Activated CD8-positive, alpha-beta memory T cell treated with anti-CD3 and anti-CD28 coated beads, Interleukin-2, amount 50 U/mL, for 24 hours (primary cell): ENCODE results near the gene BLOC1S1.

Source experiments
- DNase-seq: peaks from one replicate; pipeline ENCODE4 v3.0.0-alpha.2; 2020; ENCODE audit errors: extremely low read depth

BLOC1S1 gene

GRCh38 chr12:55711786-55712553 lies 3.9 kb upstream of the BLOC1S1 start:
- DNase-seq = no peak

DNA sequence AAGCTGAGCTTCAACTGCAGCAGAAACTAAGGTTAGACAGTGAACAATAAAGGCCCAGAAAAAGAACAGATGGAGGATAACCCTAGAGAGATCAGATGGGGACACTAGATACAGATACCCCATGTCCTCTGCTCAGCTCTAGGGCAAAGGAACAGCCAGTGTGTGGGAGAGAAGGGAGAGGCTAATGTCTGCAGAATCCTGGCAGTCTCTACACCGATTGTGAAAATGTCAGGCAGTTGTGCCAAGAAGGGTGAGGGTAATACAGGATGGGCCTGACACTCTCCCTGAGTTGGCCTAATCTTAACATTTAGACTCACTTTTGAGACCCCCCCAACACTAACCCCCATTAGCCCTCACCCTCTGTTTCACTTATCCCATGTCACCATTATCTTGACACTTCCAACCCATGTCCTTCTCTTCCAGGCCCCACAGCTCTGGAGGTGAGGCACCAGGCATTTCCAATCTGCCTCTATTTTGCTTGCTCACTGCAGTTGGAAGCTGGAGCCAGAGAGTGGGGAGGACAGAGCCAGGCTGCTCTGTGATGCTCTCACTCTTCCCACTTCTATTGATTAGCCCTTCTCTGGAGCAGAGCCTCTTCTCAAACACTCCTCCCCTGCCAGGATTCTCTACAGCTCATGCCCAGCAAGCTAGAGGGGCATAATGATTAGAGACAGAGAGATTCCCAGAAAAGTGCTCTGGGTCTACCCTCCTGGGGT lies 3.0 kb upstream of the BLOC1S1 start:
- DNase-seq = no peak

GRCh38 chr12:55713721-55714120 lies 2.1 kb upstream of the BLOC1S1 start:
- DNase-seq = no peak

- no peak for DNase-seq
These were observed 579 bp upstream of the BLOC1S1 start for GRCh38 chr12:55715169-55715764.

DNA sequence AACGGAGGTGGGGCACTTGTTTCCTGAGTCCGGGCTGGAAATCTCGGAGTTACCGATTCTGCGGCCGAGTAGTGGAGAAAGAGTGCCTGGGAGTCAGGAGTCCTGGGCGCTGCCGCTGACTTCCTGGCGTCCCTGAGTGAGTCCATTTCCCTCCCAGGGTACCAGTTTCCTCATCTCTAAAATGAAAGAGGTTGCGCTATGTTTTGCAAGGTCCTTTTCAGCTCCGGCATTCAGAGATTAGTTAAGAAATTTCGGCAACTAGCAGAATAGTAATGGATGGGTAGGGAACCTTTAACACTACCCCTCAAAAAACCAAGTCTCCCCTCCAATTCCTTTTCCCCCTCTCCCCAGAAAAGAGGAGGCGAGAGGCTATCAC lies 724 bp downstream of the BLOC1S1 start:
- no peak for DNase-seq

DNA sequence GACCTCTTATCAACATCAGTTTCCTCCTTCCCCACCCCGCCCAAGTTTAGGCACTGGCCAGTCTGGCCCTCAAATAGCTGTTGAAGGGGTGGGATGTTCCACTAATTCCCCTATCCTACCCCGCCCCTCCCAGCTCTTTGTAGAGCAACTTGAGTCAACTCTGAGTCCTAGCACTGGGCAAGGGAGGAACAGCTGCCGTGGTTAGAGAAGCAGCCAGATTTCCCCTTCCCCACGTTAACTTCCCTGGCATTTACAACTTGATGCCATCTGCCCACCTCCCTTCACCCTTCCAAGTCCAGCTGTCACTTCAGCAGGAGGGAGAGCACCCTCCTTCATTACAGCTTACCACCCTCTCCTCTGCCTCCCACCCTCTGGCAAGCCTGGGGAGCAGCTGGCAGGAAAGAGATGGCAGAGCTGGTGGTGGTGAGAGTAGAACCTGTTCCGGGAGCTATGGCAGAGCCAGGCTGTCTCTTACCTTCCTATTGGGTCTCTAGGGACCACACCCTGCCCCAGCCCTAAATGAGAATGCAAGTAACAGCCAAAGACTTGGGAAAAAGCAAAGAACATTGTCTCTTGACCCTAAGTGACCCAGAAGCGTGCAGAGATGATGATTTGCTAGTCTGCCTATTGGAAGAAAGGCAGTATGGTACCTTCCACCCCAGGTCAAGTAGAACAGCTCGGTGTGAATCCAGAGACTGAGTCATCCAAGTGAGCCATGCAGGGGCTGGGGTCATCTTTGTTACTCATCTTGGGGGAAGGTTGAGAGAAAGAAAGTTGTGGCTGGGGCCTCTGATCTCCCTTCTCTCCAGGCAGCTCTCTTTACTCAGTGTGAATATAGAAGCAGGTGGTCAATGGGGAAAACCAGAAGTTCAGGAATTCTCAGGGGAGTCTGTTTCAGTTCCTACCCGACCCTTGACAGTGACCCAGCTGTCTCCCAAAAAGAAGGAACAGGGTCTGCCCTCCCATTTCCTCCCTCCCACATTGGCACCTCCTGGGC lies 1.5 kb downstream of the BLOC1S1 start:
- DNase-seq = no peak

GRCh38 chr12:55718015-55718414 lies 2.2 kb downstream of the BLOC1S1 start:
- no peak for DNase-seq

GRCh38 chr12:55718624-55719275 lies 2.9 kb downstream of the BLOC1S1 start:
- DNase-seq = no peak

DNA sequence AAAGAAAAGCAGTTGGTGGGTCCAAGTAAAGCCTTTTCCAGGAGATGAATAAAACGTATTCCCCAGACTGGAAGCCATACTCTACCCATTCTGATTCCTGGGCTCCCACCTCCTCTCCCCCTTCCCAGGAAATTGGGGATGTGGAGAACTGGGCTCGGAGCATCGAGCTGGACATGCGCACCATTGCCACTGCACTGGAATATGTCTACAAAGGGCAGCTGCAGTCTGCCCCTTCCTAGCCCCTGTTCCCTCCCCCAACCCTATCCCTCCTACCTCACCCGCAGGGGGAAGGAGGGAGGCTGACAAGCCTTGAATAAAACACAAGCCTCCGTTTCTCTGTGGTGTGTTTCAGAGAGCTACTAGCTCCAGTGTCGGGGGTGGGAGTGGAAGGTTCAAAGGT lies 3.5 kb downstream of the BLOC1S1 start:
- DNase-seq = no peak

- DNase-seq = no peak
These were observed 4.3 kb downstream of the BLOC1S1 start, which contains the start of gene RDH5 for GRCh38 chr12:55720071-55720564. Gene RDH5, plus strand, starts transcription at chr12:55720393. Its CDS starts 792 bp downstream, at chr12:55721185.

DNA sequence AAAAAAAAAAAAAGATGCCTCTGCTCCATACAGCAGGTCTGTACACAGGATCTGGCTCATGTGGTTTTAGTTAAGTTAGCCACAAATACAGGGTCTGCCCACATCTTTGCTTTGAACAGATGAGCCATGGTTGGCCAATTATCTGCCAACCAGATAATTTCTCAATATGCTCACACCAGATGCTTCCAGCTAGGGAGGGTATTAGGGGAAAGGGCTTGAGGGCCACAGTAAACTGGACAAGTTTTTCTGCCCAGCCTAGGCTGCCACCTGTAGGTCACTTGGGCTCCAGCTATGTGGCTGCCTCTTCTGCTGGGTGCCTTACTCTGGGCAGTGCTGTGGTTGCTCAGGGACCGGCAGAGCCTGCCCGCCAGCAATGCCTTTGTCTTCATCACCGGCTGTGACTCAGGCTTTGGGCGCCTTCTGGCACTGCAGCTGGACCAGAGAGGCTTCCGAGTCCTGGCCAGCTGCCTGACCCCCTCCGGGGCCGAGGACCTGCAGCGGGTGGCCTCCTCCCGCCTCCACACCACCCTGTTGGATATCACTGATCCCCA lies 5.1 kb downstream of the BLOC1S1 start:
- DNase-seq = no peak

DNA sequence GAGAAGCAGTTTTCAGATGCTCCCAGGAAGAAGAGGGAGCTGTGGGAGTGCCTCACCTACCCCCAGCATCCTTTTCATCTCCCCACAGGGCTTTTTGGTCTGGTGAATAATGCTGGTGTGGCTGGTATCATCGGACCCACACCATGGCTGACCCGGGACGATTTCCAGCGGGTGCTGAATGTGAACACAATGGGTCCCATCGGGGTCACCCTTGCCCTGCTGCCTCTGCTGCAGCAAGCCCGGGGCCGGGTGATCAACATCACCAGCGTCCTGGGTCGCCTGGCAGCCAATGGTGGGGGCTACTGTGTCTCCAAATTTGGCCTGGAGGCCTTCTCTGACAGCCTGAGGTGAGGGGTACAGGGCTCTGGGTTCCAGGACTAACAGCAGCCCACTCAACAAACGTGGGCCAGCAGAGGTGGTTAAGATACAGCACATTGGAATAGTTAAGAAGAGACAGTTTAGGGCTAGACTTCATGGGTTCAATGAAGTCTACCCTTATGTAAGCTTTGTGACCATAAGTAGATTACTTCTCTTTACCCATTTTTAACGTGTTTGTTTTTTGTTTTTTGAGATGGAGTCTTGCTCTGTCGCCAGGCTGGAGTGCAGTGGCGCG lies 5.9 kb downstream of the BLOC1S1 start:
- DNase-seq = no peak

GRCh38 chr12:55722948-55723347 lies 7.1 kb downstream of the BLOC1S1 start:
- DNase-seq = no peak

DNA sequence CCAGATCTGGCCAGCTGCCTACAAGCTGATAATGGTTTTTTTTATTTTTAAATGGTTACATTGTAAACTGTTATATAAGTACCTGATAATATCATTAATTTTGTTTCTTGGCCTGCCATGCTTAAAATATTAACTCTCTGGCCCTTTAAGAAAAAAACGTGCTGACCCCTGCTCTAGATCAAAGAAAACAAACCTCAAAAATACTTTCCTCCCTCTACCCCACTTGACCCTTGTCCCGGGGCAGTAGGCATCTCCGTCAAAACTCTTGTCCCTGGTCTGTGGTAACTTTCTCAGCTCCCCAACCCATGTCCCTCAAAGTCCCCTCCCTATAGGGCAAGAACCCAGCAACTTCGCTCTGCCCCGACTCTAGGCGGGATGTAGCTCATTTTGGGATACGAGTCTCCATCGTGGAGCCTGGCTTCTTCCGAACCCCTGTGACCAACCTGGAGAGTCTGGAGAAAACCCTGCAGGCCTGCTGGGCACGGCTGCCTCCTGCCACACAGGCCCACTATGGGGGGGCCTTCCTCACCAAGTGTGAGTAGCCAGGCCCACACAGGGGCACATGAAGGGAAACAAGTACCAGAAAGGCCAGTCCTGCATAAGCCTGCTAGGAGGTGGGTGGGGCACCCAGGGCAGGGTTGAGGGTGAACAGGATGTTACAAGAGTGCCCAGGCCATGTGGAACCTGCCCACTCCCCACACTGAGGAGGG lies 7.8 kb downstream of the BLOC1S1 start:
- no peak for DNase-seq

DNA sequence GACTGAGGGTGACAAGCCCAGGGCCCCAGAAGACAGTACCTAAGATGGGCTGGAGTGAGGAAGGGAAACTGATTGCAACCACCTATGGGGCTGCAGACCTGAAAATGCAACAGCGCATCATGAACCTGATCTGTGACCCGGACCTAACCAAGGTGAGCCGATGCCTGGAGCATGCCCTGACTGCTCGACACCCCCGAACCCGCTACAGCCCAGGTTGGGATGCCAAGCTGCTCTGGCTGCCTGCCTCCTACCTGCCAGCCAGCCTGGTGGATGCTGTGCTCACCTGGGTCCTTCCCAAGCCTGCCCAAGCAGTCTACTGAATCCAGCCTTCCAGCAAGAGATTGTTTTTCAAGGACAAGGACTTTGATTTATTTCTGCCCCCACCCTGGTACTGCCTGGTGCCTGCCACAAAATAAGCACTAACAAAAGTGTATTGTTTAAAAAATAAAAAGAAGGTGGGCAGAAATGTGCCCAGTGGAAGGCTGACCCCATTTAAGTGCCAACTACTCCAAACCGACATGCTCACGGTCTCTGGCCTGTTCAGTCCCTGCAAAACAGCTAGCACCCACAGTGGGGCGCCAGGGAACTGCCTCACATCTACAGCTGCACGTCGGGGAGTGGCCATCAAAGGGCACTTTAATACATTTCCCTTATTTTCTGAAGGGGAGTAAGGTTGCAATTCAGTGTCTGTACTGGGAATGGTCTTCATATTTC lies 8.5 kb downstream of the BLOC1S1 start:
- DNase-seq = no peak

DNA sequence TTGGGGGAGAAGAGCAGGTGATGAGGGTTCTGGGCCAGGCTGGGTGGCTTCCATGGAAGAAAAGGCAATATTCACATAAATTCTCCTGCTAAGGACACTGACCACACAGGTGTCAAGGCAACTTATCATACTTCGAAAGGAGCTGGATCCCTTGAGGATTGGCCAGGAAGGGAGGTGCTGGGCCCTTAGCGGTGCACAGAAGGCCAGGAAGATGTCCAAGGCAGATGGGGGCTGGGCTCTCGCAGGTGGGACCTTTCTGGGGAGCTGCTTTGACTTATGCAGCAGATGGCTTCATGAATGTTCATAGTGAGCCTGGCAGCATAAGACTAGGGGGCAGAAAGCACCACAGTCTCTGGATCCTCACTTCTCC lies 9.1 kb downstream of the BLOC1S1 start:
- DNase-seq = no peak

DNA sequence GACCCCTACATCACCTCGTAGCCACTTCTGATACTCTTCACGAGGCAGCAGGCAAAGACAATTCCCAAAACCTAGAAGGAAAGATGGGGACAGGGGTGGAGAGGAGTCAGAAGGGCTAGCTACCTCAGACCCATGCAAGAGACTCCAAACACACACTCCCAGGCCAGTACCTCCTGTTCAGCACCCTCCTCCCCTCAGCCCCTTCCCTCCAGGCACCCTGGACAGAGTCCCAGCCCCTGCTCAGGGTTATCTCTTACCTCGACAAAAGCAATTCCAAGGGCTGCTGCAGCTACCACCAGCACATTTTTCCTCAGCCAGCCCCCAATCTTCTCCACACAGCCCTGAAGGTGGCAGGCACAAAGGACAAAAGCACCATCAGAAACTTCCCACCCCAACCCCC lies 9.7 kb downstream of the BLOC1S1 start:
- no peak for DNase-seq

DNA sequence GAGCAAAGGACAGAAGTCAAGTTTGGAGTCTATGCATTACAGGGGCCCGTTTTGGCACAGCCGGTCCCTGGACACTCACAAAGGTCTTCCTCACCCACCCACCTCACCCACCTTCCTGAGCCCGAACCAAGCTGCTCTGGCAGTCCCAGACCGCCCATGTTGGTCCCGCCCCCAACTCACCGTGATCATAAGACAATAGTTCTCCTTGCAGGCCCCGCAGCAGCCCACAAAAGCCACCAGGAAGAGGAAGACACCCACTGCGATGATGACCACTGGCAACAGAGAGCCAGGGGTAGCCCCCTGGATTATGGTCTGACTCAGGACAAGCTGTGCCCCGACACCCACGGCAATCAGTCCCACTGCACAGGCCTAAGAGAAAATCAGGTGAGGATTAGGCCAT lies 11.1 kb downstream of the BLOC1S1 start:
- no peak for DNase-seq

- DNase-seq = no peak
These were observed 11.9 kb downstream of the BLOC1S1 start for GRCh38 chr12:55727643-55728185.
